HS-27A (cell line): ENCODE data around the gene MMP23B.
"Not testable (repeated sequence)": the region's sequence is repeated elsewhere in the genome, so short reads cannot be mapped to it uniquely, and the experiment has no call there.

Source experiments
- DNase-seq: peaks from one replicate; pipeline ENCODE4 v3.0.0-alpha.2; 2012; ENCODE audit warnings: low read depth, missing footprints

The MMP23B gene

DNA sequence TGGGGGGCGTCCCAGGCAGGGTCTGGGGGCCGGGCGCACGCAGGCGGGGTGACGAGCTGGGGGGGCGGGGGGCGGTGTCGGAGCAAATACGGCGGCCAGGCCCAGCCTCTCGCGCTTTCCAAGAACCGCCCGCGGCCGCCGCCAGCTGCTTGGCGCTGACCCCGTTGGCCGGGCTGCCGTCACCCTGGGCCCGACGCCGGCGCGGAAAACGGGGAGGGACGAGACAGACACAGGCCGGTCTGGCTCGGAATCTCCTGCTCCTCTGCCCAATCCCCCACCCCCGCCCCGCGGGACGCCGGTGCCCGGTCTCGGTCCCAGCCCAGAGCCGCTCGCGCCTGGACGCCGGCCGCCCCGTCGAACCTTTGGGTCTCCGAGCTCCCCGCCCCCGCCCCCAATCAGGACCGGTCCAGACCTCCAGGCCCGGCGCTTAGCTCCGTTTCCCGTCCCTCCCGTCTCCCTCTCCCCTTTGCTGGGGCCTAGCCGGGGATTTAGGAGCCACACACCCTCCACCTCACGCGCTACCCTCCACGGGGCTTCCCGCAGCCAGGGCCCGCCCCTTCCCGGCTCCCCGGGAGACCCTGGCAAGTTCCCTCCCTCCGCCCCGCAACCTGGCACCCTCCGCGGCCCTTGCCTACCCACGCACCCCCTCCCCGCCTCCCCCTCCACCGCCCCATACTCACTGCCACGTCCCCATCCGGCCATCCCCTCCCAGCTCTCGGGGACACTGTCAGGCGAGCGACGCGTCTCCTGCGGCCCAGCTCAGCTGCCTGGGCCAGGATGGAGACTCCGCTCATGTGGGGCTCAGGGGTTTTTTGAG, 800 bp upstream of the MMP23B start:
- no peak for DNase-seq

DNA sequence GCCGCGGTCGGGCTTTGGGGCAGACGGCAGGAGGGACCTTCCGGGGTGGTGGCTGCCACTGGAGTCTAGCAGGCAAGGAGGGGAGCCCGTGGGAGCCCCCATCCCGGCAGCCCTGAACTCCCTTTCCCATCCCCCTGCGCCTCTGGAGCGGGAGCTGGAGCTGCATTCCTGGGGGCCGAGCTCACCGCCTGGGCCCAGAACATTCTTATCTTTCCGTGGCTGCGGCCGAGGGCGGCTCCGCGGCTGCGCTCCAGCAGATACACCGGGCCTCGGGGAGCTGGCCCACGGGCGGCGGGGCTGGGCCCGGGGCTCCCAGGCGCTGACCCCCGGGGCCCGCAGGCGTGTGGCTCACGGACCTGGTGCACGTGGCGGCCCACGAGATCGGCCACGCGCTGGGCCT, 1.4 kb downstream of the MMP23B start:
- DNase-seq: not testable (repeated sequence)

- DNase-seq: not testable (repeated sequence)
Measured at GRCh38 chr1:1634613-1635012, 2.6 kb downstream of the MMP23B start.

DNA sequence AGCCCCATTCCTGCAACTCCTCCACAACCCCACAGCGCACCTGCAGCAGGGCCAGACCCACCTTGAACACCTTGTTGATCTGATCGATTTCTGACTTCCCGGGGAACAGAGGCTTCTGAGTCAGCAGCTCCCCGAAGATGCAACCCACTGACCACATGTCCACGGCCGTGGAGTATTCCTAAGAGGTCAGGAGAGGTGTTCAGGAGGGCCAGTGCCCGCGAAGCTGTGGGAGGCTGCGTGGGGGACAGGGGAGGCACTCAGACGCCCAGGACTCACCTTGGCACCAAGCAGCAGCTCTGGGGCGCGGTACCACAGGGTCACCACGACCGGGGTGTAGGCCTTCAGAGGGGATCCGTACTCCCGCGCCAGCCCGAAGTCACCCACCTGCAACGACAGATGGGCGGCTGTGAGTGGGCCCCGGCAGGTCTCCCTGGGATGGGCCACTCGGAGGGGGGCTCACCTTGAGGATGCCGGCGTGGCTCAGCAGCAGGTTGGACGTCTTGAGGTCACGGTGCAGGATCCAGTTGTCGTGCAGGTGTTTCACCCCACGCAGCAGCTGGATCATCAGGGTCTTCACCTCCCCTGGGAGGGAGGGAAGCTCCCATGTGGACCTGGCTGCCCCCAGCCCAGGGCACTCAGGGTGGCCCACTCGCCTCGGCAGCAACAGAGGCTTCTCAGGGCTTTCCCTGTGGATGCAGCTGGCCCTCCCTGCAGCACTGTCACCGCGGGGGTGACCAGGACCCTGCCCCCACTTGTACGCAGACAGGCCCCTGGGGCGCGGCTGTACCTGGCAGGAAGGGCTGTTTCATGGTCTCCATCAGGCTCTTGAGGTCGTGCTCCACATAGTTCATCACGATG, 4.9 kb downstream of the MMP23B start:
- DNase-seq: not testable (repeated sequence)

DNA sequence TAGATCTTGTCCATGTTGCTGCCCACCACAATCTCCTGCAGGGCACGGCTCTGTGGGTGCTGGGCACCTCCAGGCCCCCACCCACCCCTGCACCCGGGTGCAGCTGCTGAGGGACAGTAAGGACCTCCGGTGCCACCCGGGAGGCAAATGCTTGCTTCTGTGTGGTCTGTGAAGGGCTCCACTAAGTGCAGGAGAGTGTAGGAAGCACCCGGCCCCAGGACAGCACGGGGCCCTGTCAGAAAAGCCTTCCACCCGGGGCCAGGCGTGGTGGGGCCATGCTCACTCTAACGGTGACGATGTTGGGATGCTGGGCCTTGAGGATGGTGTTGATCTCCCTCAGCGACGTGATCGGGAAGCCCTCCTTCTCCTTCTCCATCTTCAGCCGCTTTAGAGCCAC, 5.5 kb downstream of the MMP23B start:
- not testable (repeated sequence) for DNase-seq

GRCh38 chr1:1638528-1638927, 6.6 kb downstream of the MMP23B start:
- DNase-seq: not testable (repeated sequence)

DNA sequence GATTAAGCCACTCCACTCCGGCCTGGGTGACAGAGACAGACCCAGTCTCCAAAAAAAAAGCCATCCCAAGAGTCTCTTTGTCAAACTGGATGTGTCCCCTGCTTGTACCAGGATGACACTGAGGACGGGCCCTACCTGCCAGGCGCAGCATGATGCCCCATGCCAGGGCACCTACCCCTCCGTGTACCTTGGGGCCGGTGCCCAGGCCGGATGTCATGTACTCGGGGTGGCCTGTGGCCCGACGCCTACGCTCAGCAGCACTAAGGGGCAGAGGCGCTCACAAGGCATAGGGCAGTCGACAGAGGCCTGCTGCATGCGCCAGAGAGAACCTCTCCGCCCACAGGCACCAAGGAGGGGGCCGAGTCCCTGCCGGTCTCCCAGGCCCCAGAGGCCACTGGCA, 7.4 kb downstream of the MMP23B start:
- not testable (repeated sequence) for DNase-seq

- not testable (repeated sequence) for DNase-seq
Measured at GRCh38 chr1:1640081-1640480, 8.1 kb downstream of the MMP23B start.

- DNase-seq: not testable (repeated sequence)
Measured at GRCh38 chr1:1640711-1641461, 8.9 kb downstream of the MMP23B start.

DNA sequence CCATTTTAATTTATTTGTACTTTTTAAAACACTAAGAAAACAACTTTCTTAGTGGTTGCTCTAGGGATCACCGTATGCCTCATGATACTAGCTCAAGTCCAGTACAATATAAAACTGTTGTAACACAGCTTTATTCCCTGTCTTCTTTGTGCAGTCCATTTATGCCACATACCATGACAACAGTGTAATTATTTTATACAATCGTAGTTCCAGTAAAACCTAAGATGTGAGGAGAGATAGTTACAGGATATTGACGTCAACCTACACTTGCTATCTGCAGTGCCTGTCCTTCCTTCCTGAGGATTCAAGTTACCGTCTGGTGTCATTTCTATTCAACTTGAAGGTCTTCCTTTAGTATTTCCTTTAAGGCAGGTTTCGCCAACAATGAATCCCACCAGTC, 14.4 kb downstream of the MMP23B start:
- not testable (repeated sequence) for DNase-seq

GRCh38 chr1:1647567-1648241, 15.7 kb downstream of the MMP23B start:
- DNase-seq: not testable (repeated sequence)

GRCh38 chr1:1648265-1648664, 16.3 kb downstream of the MMP23B start:
- not testable (repeated sequence) for DNase-seq

DNA sequence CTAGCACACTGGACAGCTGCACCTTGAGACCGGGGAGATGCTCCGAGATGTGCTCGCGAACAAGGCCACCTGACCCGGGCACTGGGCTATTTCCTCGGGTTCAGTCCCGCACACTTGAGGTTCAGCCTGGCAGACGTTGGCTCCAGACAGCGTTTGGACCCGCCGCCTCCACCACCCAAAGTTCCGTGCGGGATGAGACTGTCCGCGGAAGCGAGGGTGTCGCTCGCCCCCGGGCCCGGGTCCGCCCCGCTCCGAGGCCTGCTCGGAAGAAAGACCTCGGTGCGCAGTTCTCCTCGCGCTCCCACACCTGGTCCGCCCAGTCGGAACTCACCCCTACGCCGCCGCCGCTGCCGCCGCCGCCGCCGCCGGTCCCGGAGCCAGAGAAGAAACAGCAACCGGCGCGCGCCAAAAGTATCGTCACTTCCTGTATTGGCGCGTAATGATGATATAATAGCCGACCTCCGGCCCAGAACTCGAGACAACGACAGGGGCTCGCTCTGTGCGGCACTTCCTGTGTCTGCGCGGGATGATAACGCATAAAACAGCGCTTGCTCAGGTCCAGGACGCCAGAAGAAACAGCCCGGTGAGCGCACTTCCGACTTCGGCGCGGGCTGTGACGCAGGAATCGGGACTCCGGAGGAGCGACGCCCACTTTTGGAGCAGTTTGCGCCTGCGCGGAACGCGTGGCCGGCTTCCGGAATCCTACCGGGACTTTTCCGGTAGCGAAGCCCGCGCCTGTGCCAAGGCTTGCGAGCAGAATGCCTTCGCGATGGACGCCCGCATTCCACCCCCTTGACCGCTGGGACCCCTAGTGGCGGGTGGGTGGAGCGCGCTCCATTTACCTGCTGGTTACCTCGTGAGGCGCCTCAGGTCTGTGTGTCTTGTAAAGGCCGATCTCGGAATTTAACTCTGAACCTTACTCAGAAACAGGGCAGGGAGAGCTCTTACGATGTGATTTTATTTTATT, 26.9 kb downstream of the MMP23B start, which contains the start of gene CDK11B:
Gene CDK11B (minus strand): TSS at position 422 of the 967 bp plus-strand sequence. CDS start 1,519 bp downstream, outside the sequence.
- peak; percentile 97 for DNase-seq

DNA sequence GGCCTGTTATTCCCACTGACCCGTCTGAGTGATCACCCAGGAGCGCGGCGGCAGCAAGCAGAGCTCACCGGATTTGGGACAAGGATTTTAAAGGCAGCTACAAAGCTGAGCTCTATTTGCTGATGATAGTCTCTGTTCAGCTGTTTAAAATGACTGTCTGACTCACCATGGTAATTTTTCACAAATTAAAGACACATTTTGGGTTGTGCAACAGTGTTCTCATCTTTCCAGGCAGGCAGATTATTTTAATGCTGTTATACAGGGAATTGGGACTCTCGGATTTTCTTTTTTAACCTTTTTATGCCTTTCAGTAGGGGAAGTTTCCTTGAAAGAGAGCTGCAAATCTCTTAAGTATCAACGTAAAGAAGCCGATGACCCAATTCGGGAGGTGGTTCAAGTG, 30.4 kb downstream of the MMP23B start:
- not testable (repeated sequence) for DNase-seq

GRCh38 chr1:1662830-1663560, 31.0 kb downstream of the MMP23B start:
- not testable (repeated sequence) for DNase-seq

- DNase-seq: not testable (repeated sequence)
Measured at GRCh38 chr1:1664318-1664717, 32.3 kb downstream of the MMP23B start.

DNA sequence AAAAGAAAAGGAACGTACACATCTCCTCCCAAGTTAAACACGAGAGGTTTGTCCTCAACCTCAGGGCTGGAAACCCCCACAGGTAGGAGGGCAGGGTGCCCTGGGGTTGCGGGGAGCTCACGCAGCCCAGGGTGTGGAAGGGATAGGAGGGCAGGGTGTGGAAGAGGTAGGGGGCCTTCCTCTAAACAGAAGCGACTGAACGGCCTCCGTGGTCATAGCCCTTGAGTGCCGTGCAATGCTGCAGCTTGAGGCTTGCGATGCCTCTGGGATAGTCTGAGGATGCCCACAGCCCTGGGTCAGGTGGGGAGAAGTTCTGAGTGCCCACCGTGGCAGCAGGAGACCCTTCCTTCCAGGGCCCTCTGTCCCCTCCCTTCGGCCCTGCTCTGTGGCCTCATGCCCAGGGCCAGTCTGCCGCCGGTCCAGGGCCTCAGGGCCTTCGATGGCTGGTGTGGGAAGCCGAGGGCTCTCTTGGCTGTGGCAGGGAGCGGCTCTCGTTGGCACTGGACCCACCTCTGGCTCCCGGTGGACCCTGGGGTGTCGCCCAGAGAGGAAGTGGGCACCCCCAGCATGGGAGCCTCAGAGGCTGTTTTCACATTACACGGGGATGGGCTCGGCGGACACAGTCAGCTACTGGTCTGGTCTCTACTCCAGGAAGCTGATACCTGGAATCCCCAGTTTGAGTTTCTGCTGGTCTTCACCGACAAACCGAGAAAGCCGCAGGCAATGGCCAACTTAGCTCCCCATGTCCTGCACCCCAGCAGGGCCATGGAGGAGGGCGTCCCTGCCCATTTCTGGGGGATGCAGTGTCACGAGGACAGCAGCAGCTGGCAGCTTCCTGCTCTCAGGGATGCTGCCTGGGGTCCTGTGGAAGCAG, 33.2 kb downstream of the MMP23B start:
- DNase-seq: no peak

GRCh38 chr1:1665815-1666251, 33.9 kb downstream of the MMP23B start:
- no peak for DNase-seq
